ENCODE measurements around the gene FAM241A.

DNA sequence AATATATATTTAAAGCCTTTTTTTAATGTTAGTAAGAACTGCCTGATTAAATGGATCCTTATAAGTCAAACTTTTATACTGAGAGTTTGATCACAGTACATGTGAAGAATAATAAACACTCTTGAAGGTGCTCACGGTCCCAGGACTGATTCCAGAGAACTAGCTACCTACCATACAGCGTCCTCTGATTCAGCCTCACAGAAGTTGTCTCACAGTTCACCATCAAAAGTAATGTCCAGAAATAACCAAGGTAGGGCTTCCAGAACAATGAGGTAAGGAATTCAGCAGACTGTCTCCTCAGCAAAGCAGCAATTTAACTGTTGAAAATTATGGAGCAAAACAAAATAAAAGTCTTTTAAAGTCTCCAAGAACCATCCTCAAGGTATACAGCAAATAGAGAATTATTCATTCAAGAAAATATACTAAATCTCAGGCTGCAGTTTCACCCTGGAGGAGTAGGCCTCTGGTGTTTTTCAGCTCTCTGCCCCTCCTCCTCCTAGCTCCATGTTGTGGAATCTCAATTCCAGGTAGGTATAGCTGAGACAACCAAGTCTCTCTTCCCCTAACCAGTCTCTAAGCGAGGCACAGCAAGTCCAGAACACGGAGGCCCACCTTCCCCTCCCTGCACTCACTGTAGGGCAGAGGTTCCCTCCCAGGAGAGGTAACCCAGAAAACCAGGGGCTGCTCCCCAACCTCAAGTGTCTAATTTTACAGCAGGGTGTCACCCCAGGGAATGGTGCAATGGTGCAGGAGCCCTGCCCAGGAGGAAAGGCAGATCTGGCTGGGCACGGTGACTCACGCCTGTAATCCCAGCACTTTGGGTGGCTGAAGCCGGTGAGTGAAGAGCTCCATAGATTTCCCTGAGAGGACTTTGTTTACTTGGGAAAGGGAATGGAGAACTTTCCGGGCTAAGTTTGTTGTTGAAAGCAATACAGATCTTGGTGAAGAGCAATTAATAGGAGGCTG is 28.6 kb downstream of the FAM241A start:
- TF ChIP-seq POLR2A (IDR thresholded peaks at IDR 0.05) (no peak), EP300 (IDR thresholded peaks at IDR 0.05) (no peak)

Data from ovary (tissue), 1 donor.